ENCODE data around the gene ASTL. TPM values are rescaled to one million over a fixed set of nuclear protein-coding genes. Genes with fewer than 3 reads are reported as not detected.
A peak's percentile ranks its signal among the peaks of the same experiment; 100 is the strongest.

Gene ASTL
- total RNA-seq, 1 experiment from 2014 or later = 0.23 TPM

DNA sequence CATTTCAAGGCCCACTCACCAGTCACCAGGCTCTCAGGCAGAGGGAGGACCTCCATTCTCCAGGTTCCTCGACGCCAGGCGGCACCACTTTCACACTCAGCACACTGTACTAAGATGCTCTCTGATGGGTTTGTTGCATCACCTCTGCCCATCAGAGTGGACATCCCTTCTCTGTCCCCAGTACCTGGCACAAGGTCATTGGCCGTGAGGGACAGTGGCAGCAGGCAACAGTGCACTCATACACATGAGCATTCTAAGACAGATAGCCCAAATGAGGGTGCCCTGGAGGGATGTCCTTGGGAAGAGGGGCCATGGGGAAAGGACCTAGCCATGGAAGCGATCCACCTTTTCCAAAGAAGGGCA is 18.9 kb downstream of the ASTL start:
- ChIA-PET POLR2A (no interaction called here), CTCF (interaction anchor here (1.5 to 1.6 kb wide), 2 partner anchors 55 kb away, joined by 4 read pairs; no protein-coding TSS in a partner anchor)
- TF ChIP-seq, protein P1, sequence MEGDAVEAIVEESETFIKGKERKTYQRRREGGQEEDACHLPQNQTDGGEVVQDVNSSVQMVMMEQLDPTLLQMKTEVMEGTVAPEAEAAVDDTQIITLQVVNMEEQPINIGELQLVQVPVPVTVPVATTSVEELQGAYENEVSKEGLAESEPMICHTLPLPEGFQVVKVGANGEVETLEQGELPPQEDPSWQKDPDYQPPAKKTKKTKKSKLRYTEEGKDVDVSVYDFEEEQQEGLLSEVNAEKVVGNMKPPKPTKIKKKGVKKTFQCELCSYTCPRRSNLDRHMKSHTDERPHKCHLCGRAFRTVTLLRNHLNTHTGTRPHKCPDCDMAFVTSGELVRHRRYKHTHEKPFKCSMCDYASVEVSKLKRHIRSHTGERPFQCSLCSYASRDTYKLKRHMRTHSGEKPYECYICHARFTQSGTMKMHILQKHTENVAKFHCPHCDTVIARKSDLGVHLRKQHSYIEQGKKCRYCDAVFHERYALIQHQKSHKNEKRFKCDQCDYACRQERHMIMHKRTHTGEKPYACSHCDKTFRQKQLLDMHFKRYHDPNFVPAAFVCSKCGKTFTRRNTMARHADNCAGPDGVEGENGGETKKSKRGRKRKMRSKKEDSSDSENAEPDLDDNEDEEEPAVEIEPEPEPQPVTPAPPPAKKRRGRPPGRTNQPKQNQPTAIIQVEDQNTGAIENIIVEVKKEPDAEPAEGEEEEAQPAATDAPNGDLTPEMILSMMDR (IDR thresholded peaks at IDR 0.05; ENCODE audit: insufficient read depth in 1 of 2, low read depth in 1 of 2, low read length in 1 of 2, severe bottlenecking in 1 of 2, unreplicated experiment in 1 of 2) = no peak
- no peaks in the 10 kb centered on the region for H3K36me3 ChIP-seq (ENCODE audit: control insufficient read depth, insufficient read depth, low read length)
- BruUV-seq (replicated peaks) = no TSS peak
- no peaks in the 10 kb centered on the region for H3K9me3 ChIP-seq
- Mint-ChIP-seq H3K27ac (ENCODE audit: unreplicated experiment) (no peak overlapping the region), H3K9me3 (ENCODE audit: unreplicated experiment) (no peaks in the 10 kb centered on the region), H3K4me3 (ENCODE audit: unreplicated experiment) (no peak overlapping the region), H3K27me3 (ENCODE audit: insufficient read depth, unreplicated experiment) (peaks cover 23% of the 10 kb centered on the region), H3K36me3 (ENCODE audit: insufficient read depth, unreplicated experiment) (no peaks in the 10 kb centered on the region), H3K4me1 (ENCODE audit: low read depth, unreplicated experiment) (peaks cover 5% of the 10 kb centered on the region)
- no peak overlapping the region for H3K4me3 ChIP-seq (ENCODE audit: low read depth, low read length)
- intact Hi-C loops (cut with micrococcal nuclease; ENCODE audit: unreplicated experiment) = loop anchor here (10.0 kb wide), 2 partner anchors 95 to 125 kb away; partner anchors contain the start of gene ANKRD36C
- H3K27me3 ChIP-seq (replicated peaks; ENCODE audit: control insufficient read depth, insufficient read depth, low read length) = no peaks in the 10 kb centered on the region
- peaks cover 14% of the 10 kb centered on the region for H3K4me1 ChIP-seq
- DNase-seq = no peak

DNA sequence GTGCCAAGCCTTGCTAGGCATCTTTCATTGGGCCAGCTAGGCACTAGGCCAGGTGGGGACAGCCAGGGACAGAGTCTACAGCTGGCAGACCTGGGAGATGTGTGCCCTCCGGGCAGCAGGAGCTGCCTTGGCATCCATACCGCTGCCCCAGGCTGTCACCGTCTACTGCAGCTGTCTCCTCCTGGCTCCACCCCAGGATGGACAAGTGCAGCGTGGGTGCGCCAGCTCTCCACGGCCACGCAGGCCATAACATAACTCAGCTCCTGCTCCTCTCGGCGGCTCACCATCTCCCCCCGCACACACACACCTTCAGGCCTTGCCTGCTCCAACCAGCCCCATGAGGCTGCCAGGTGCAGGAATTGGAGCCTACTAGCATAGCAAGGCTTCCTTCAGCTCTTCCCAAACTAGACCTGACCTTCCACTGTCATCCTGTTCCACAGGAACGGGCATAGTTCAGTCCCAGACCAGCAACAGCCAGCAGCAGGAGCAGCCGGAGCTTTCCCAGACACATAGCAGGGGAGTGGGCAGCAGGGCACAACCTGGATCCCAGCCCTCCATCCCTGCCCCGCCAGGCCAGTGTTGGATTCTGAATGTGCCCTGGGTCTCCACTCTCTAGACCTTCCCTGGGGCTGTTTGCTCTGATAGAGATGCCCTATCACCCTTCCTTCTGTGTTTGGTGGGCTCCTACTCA is 19.5 kb downstream of the ASTL start:
- no peaks in the 10 kb centered on the region for H3K9me3 ChIP-seq
- no TSS peak for BruUV-seq (replicated peaks)
- Mint-ChIP-seq H3K36me3 (ENCODE audit: insufficient read depth, unreplicated experiment) (no peaks in the 10 kb centered on the region), H3K9me3 (ENCODE audit: unreplicated experiment) (no peaks in the 10 kb centered on the region), H3K4me3 (ENCODE audit: unreplicated experiment) (no peak overlapping the region), H3K27me3 (ENCODE audit: insufficient read depth, unreplicated experiment) (peaks cover 23% of the 10 kb centered on the region), H3K4me1 (ENCODE audit: low read depth, unreplicated experiment) (peaks cover 5% of the 10 kb centered on the region), H3K27ac (ENCODE audit: unreplicated experiment) (no peak overlapping the region)
- no peaks in the 10 kb centered on the region for H3K36me3 ChIP-seq (ENCODE audit: control insufficient read depth, insufficient read depth, low read length)
- ChIA-PET CTCF (interaction anchor here (0.7 to 1.5 kb wide), 2 partner anchors 56 to 96 kb away, joined by 3 to 4 read pairs; no protein-coding TSS in a partner anchor), POLR2A (no interaction called here)
- no peak overlapping the region for H3K4me3 ChIP-seq (ENCODE audit: low read depth, low read length)
- H3K27me3 ChIP-seq (replicated peaks; ENCODE audit: control insufficient read depth, insufficient read depth, low read length) = no peaks in the 10 kb centered on the region
- DNase-seq = no peak
- peaks cover 14% of the 10 kb centered on the region for H3K4me1 ChIP-seq
- intact Hi-C loops (cut with micrococcal nuclease; ENCODE audit: unreplicated experiment) = loop anchor here (10.0 kb wide), 2 partner anchors 94 to 124 kb away; partner anchors contain the start of gene ANKRD36C
- TF ChIP-seq, protein P1 (IDR thresholded peaks at IDR 0.05; ENCODE audit: insufficient read depth in 1 of 2, low read depth in 1 of 2, low read length in 1 of 2, severe bottlenecking in 1 of 2, unreplicated experiment in 1 of 2) = no peak

DNA sequence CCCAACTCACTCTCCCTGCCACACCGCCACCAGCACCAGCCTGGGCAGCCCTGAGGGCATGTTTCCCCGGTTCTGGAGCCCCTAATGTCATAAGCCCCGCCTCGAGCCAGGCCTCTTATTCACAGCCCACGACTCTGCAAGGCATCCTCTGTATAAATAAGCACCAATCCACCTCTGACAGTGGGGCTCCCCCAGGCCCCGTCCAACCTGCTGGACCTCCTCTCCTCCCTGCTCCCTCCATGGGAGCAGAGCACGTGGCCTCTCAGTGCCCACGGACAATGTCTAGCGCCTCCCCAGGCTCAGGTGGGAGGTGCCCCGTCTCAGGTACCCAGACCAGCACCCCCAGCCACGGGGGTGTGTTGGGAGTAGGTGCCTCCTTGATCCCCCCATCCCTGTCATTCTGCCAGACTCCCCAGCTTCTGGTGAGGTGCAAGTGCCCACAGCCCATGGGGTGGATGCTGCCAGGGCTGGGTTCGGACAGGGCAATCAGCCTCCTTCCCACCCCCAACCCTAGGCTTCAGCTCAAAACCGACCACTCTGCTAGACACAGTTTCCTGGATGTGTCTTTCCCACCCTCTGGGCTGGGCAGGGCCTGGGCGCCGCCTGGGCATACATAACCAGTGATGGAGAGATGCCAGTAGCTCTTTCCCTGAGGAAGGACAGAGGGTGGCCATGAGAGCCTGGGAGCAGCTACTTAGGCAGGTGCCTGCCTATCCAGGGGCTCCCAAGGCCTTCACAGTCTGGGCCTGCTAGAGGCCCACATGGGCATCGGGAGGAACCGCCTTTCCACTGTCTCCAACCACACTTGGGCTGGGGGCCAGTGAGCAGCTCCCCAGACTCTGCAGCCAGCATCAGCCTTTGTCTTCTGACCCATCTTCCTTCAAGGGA is 20.4 kb downstream of the ASTL start:
- Histone ChIP-seq H3K27me3 (replicated peaks; ENCODE audit: control insufficient read depth, insufficient read depth, low read length) (no peaks in the 10 kb centered on the region), H3K36me3 (ENCODE audit: control insufficient read depth, insufficient read depth, low read length) (no peaks in the 10 kb centered on the region), H3K9me3 (no peaks in the 10 kb centered on the region), H3K4me1 (peaks cover 14% of the 10 kb centered on the region), H3K4me3 (ENCODE audit: low read depth, low read length) (no peak overlapping the region)
- Mint-ChIP-seq H3K27ac (ENCODE audit: unreplicated experiment) (no peak overlapping the region), H3K9me3 (ENCODE audit: unreplicated experiment) (no peaks in the 10 kb centered on the region), H3K4me1 (ENCODE audit: low read depth, unreplicated experiment) (peaks cover 5% of the 10 kb centered on the region), H3K36me3 (ENCODE audit: insufficient read depth, unreplicated experiment) (no peaks in the 10 kb centered on the region), H3K4me3 (ENCODE audit: unreplicated experiment) (peak overlapping the region; percentile 78), H3K27me3 (ENCODE audit: insufficient read depth, unreplicated experiment) (peaks cover 23% of the 10 kb centered on the region)
- ChIA-PET POLR2A (no interaction called here), CTCF (interaction anchor here (0.7 to 2.2 kb wide), 9 partner anchors 10 to 125 kb away, joined by 3 to 12 read pairs (median 6); partner anchors contain the start of genes ASTL and DUSP2)
- TF ChIP-seq, protein P1 (IDR thresholded peaks at IDR 0.05; ENCODE audit: insufficient read depth in 1 of 2, low read depth in 1 of 2, low read length in 1 of 2, severe bottlenecking in 1 of 2, unreplicated experiment in 1 of 2) = peak in 1 of 2 experiments; percentile 29
- intact Hi-C loops (cut with micrococcal nuclease; ENCODE audit: unreplicated experiment) = loop anchor here (10.0 kb wide), 2 partner anchors 93 to 123 kb away; partner anchors contain the start of gene ANKRD36C
- DNase-seq = peak in 1 of 2 experiments; percentile 51
- BruUV-seq (replicated peaks) = no TSS peak
